GM21526 (cell line): ENCODE measurements around the gene SAMD13.

Experiments used
- ATAC-seq: cut with Tn5 transposase; IDR thresholded peaks from one replicate; pipeline ENCODE4 v1.9.1; 2021; ENCODE audit warnings: moderate library complexity; ENCODE audit not compliant: unreplicated experiment, low FRiP score

The SAMD13 gene, protein sequence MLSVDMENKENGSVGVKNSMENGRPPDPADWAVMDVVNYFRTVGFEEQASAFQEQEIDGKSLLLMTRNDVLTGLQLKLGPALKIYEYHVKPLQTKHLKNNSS

GRCh38 chr1:84301004-84301784 lies at the start of gene SAMD13:
Gene SAMD13, plus strand, starts transcription at chr1:84301708. Its CDS starts 1,527 bp downstream, at chr1:84303235.
- peak; percentile 37 for ATAC-seq

DNA sequence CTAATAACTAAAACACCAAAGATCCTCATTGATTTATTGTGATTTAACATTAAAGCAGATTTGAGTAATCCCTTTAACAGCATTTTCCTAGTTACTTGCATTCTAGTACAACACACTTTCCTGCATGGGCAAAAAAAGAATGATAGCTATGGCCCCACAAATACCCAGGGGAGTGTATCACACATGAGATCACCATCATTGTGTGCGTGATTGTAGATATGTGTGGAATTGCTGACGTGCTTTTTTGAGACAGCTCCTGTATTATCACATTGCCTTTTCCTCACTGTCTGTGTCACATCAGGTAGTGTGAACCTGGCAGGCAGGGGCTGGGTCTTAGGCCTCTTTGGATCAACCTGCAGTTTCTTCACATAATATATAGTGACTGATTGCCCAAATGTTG lies 48.5 kb upstream of the SAMD13 start:
- ATAC-seq: no peak

GRCh38 chr1:84253891-84254290 lies 47.6 kb upstream of the SAMD13 start:
- ATAC-seq: no peak

DNA sequence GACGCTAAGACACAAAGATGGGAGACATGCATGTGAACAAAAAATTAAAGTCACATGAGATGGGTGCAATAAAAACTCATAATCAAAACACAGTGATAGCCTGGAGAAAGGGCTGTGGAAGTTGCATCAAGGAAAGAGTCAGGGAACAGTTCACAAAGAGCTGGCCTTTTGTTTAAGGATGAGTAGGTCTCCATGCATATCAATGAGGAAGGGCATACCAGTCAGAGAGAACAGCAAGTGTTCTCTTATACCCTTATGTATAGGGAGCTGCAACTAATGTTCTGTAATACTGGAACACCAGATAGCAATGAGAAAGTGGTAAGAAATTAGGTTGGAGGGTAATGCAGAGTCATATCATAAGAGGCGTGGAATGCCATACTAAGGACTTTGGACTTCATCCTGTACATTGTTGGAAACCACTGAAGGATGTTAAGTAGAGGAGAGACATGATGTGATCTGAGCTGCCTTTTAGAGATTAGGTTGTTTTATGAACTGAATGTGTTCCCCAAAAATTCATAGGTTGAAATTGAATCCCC lies 46.7 kb upstream of the SAMD13 start:
- no peak for ATAC-seq

- ATAC-seq: no peak
Measured at GRCh38 chr1:84255582-84255981, 45.9 kb upstream of the SAMD13 start.

DNA sequence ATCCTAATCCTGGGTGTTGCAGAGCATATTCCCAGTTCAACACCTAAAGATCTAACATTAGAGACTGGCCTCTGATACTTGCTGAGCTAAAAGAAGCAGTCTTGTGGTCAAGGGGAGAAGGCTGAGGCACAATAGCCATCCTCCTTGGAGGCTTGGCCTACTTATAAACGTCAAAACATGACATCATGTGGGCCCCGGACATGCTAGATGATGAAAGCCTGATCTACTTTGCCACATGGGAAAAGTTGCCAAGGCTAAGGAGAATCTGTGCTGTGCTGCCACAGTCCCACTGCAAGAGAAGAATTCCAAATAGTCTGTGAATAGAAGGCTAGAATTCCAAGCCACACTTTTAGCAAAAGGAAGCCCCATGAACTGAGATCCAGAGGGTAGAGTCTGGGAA lies 43.9 kb upstream of the SAMD13 start:
- ATAC-seq: no peak

DNA sequence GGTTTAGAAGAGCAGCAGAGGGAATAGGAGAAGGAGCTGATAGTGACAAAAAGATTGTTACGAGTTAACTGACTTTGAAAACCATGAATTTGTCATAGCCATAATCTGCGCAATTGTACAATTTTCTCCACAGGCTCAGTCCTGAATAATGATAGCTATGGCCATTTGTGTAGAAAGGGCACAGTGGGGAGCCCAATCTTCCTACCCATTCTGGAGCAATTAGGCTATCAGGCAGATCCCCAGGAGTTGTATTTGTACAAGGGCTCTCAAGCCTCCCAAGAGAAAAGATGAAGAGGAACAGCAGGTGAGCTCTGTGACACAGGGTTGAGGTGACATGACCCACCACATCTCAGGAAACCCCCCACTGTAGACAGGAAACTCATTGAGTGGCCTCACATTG lies 42.1 kb upstream of the SAMD13 start:
- no peak for ATAC-seq

DNA sequence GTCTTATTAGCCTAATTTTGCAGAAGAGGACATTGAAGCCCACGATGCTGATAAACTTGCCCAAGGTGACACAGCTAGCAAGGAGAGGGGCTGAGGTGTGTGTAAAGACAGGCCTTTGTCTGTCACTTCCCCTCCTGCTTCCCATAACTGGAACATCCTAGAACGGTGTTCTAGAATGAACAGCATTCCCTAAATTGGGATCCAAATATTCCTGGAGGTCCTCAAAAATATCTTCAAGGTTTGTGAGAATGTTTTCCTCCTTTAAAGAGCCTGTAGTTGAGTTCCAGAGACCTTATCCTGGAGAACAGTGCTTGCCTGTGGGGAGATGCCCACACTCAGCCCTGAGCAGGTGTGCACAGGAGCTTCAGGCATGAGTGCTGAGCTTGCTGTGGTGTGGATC lies 41.5 kb upstream of the SAMD13 start:
- no peak for ATAC-seq

- ATAC-seq: no peak
Measured at GRCh38 chr1:84260852-84261518, 40.5 kb upstream of the SAMD13 start.

- no peak for ATAC-seq
Measured at GRCh38 chr1:84264961-84265360, 36.5 kb upstream of the SAMD13 start.

- ATAC-seq: no peak
Measured at GRCh38 chr1:84265867-84266266, 35.6 kb upstream of the SAMD13 start.

DNA sequence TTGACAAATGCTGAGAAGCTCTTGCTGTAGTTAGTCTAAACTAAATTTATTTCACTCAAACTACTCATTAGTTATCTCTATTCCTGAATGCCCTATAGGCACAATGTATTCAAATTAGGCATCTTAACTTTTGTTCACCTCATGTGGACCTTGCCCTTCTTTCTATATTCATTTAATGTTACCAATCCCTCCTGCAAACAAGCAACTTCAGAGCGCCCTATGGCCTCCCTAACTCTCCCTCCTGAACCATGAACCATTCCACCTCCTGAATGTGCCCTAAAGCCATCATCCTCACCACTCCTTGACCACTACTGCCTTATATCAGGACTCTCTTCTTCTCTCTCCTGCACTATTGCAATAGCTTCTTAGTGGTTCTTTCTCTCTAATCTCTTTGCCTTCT lies 34.8 kb upstream of the SAMD13 start:
- ATAC-seq: no peak

GRCh38 chr1:84267476-84267875 lies 34.0 kb upstream of the SAMD13 start:
- no peak for ATAC-seq

DNA sequence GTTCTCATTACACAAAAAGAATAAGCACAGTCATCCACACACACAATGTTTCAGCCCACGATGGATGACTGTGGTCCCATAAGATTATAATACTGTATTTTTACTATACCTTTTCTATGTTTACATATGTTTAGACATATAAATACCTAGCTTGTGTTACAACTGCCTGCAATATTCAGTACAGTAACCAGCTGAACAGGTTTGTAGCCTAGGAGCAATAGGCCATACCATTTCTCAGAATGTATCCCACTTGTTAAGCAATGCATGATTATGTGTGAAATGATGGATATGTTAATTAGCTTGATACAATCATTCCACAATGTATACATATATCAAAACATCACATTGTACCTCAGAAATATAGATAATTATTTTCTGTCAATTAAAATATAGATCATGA lies 33.2 kb upstream of the SAMD13 start:
- ATAC-seq: no peak

DNA sequence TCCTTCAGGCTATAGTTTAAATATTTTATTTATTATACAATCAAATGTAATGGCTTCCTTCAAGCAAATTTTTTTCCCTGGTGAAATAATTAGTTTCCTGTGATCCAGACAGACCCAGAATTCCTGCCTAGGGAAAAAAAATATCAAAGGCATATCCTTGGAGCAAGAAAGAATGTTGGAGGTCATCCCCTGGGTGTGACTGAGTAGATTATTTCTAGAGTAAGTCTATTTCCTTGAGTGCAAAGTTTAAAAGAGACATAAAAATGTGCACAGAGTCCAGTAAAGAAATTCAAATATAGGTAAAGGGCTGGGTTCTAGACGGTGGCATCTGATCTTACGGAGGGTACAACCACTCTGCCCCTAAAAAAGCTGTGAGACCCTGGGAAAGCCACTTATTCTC lies 32.2 kb upstream of the SAMD13 start:
- ATAC-seq: no peak

DNA sequence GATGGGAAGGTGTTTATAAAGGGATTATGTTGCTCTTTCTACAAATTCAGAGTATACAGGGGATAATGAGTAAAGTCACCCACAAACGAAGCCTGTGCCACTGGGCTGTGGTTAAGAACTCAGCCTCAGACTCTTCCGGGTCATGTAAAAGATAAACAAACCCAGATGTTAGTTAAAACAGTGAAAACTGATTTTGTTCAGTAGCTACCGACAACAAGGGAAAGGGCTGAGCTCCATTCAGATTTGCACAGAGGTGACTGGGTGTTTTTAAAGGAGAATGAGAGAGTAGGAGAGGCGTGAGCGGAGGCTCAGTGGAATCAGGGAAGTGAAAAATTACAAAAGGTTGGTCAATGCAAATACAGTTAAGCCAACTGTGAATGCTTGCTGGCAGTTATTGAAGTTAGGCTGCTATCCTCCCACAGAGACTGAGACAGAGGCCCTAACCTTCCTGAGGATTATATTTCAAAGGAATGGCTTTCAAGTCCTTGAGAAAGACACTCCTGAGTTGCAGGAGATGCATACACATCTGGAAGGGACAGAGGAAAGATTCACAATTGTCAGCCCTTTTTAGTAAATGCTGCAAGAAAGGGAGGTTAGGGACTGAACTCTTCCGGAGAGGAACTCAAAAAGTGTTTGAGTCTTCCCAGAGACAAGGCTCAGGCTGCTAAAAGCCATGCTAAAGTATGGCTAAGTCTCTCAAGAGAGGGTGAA lies 29.9 kb upstream of the SAMD13 start:
- peak; percentile 97 for ATAC-seq

DNA sequence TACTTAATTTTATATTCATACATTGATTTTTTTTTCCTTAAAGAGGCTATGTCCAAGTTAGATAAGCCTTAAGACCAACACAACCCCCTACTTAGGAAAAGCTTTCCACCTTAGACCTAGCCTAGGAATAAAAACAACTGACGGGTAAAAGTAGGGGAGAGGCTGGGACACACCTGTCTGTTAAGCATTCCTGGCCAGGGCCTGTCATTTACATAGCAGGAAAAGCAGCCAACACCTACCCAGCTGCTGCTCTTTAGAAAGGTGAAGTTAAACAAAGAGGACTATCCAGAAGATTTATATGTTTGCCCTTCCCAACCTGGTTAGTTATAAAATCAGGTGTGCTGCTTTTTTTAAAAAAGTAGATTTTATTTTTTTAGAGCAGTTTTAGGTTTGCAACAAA lies 29.1 kb upstream of the SAMD13 start:
- no peak for ATAC-seq

DNA sequence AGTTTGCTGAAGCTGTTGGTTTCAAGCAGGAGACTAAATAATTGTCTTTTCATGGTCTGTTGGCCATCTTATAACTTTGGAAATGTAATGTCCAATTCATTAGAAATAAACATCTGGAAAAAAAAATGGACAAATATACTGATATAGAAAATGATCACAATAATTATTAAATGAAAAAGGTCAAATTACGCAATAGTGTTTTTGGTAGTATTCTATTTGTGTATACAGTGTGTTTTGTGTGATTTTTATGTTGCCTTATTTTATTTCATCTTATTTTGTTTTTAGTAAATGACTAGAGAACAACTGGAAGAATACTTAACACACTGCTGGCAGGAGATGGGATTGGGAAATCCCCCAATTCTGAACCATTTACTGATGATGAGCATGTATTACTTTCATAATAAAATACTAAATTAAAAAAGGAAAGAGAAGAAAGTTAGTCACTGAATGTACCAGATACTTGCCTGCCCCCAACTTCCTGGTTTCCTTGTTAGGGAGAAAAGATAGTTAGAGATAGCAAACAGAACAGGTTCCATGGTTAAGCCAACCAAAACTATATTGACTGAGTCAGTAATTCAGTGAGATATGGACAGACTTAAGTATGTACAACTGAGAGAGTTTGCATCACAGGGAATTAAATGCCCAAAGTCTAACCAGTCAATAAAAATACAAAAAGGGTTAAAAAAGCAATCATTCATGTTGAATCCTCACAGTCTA lies 24.0 kb upstream of the SAMD13 start:
- no peak for ATAC-seq

DNA sequence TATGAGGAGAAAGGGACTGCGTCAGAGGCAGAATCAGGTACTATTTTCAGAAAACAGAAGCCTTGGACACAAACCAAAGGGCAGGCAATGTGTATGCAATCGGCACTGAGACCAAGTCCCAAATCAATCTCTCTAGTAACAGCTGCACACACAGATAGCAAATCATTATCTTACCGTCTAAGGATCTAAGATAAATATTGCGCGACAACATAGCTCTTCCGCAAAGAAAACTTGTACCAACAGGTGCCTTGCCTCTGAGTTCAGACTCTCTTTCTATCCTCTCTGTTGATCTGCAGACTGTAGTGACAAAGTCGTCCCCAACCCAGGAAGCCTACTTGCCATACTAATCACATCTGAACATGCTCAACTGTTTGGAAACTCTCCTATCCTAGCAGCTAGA lies 22.6 kb upstream of the SAMD13 start:
- no peak for ATAC-seq

GRCh38 chr1:84280912-84281311 lies 20.6 kb upstream of the SAMD13 start:
- ATAC-seq: no peak
